ENCODE measurements around the gene RPL13. TPM values are rescaled to one million over a fixed set of nuclear protein-coding genes. Genes with fewer than 3 reads are reported as not detected.

RPL13 gene
- total RNA-seq, 1 experiment from 2014 or later, result 2,846 TPM

DNA sequence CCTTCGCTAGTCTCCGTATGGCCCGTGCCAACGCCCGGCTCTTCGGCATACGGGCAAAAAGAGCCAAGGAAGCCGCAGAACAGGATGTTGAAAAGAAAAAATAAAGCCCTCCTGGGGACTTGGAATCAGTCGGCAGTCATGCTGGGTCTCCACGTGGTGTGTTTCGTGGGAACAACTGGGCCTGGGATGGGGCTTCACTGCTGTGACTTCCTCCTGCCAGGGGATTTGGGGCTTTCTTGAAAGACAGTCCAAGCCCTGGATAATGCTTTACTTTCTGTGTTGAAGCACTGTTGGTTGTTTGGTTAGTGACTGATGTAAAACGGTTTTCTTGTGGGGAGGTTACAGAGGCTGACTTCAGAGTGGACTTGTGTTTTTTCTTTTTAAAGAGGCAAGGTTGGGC is 2.5 kb downstream of the RPL13 start:
- Histone ChIP-seq H3K4me3 (ENCODE audit: low read depth, low read length) (no peak overlapping the region), H3K36me3 (ENCODE audit: control insufficient read depth, insufficient read depth, low read length) (peaks cover 20% of the 10 kb centered on the region), H3K9me3 (no peaks in the 10 kb centered on the region), H3K4me1 (peaks cover 40% of the 10 kb centered on the region), H3K27me3 (replicated peaks; ENCODE audit: control insufficient read depth, insufficient read depth, low read length) (no peaks in the 10 kb centered on the region)
- intact Hi-C loops (cut with micrococcal nuclease; ENCODE audit: unreplicated experiment), result no loop called here
- Mint-ChIP-seq H3K4me1 (ENCODE audit: low read depth, unreplicated experiment) (peaks cover 34% of the 10 kb centered on the region), H3K36me3 (ENCODE audit: insufficient read depth, unreplicated experiment) (peaks cover 92% of the 10 kb centered on the region), H3K9me3 (ENCODE audit: unreplicated experiment) (no peaks in the 10 kb centered on the region), H3K27ac (ENCODE audit: unreplicated experiment) (no peak overlapping the region), H3K27me3 (ENCODE audit: insufficient read depth, unreplicated experiment) (no peaks in the 10 kb centered on the region), H3K4me3 (ENCODE audit: unreplicated experiment) (peak overlapping the region; percentile 98)
- no TSS peak for BruUV-seq (replicated peaks)
- ChIA-PET POLR2A (interaction anchor here (0.6 kb wide), 1 partner anchor 56 kb away, joined by 4 read pairs; no protein-coding TSS in a partner anchor), CTCF (no interaction called here)
- no peak for DNase-seq
- TF ChIP-seq, protein P1, sequence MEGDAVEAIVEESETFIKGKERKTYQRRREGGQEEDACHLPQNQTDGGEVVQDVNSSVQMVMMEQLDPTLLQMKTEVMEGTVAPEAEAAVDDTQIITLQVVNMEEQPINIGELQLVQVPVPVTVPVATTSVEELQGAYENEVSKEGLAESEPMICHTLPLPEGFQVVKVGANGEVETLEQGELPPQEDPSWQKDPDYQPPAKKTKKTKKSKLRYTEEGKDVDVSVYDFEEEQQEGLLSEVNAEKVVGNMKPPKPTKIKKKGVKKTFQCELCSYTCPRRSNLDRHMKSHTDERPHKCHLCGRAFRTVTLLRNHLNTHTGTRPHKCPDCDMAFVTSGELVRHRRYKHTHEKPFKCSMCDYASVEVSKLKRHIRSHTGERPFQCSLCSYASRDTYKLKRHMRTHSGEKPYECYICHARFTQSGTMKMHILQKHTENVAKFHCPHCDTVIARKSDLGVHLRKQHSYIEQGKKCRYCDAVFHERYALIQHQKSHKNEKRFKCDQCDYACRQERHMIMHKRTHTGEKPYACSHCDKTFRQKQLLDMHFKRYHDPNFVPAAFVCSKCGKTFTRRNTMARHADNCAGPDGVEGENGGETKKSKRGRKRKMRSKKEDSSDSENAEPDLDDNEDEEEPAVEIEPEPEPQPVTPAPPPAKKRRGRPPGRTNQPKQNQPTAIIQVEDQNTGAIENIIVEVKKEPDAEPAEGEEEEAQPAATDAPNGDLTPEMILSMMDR (IDR thresholded peaks at IDR 0.05; ENCODE audit: insufficient read depth in 1 of 2, low read depth in 1 of 2, low read length in 1 of 2, severe bottlenecking in 1 of 2, unreplicated experiment in 1 of 2), result no peak

DNA sequence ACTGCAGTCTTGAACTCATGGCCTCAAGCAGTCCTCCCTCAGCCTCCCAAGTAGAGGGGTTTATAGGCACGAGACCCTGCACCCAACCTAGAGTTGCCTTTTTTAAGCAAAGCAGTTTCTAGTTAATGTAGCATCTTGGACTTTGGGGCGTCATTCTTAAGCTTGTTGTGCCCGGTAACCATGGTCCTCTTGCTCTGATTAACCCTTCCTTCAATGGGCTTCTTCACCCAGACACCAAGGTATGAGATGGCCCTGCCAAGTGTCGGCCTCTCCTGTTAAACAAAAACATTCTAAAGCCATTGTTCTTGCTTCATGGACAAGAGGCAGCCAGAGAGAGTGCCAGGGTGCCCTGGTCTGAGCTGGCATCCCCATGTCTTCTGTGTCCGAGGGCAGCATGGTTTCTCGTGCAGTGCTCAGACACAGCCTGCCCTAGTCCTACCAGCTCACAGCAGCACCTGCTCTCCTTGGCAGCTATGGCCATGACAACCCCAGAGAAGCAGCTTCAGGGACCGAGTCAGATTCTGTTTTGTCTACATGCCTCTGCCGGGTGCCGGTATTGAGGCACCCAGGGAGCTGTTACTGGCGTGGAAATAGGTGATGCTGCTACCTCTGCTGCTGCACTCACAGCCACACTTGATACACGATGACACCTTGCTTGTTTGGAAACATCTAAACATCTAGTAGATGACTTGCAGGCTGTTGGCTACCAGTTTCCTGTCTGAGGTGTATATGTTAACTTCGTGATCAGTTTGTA is 3.3 kb downstream of the RPL13 start:
- Mint-ChIP-seq H3K9me3 (ENCODE audit: unreplicated experiment) (no peaks in the 10 kb centered on the region), H3K4me1 (ENCODE audit: low read depth, unreplicated experiment) (peaks cover 34% of the 10 kb centered on the region), H3K36me3 (ENCODE audit: insufficient read depth, unreplicated experiment) (peaks cover 97% of the 10 kb centered on the region), H3K27me3 (ENCODE audit: insufficient read depth, unreplicated experiment) (no peaks in the 10 kb centered on the region), H3K4me3 (ENCODE audit: unreplicated experiment) (peak overlapping the region; percentile 48), H3K27ac (ENCODE audit: unreplicated experiment) (peak overlapping the region; percentile 81)
- H3K36me3 ChIP-seq (ENCODE audit: control insufficient read depth, insufficient read depth, low read length), result peaks cover 20% of the 10 kb centered on the region
- no peaks in the 10 kb centered on the region for H3K27me3 ChIP-seq (replicated peaks; ENCODE audit: control insufficient read depth, insufficient read depth, low read length)
- ChIA-PET POLR2A (interaction anchor here (0.5 to 0.6 kb wide), 3 partner anchors 37 to 483 kb away, joined by 3 to 6 read pairs (median 4); no protein-coding TSS in a partner anchor), CTCF (no interaction called here)
- TF ChIP-seq, protein P1 (IDR thresholded peaks at IDR 0.05; ENCODE audit: insufficient read depth in 1 of 2, low read depth in 1 of 2, low read length in 1 of 2, severe bottlenecking in 1 of 2, unreplicated experiment in 1 of 2), result no peak
- H3K9me3 ChIP-seq, result no peaks in the 10 kb centered on the region
- H3K4me1 ChIP-seq, result peaks cover 38% of the 10 kb centered on the region
- DNase-seq, result no peak
- no TSS peak for BruUV-seq (replicated peaks)
- H3K4me3 ChIP-seq (ENCODE audit: low read depth, low read length), result no peak overlapping the region
- intact Hi-C loops (cut with micrococcal nuclease; ENCODE audit: unreplicated experiment), result no loop called here

DNA sequence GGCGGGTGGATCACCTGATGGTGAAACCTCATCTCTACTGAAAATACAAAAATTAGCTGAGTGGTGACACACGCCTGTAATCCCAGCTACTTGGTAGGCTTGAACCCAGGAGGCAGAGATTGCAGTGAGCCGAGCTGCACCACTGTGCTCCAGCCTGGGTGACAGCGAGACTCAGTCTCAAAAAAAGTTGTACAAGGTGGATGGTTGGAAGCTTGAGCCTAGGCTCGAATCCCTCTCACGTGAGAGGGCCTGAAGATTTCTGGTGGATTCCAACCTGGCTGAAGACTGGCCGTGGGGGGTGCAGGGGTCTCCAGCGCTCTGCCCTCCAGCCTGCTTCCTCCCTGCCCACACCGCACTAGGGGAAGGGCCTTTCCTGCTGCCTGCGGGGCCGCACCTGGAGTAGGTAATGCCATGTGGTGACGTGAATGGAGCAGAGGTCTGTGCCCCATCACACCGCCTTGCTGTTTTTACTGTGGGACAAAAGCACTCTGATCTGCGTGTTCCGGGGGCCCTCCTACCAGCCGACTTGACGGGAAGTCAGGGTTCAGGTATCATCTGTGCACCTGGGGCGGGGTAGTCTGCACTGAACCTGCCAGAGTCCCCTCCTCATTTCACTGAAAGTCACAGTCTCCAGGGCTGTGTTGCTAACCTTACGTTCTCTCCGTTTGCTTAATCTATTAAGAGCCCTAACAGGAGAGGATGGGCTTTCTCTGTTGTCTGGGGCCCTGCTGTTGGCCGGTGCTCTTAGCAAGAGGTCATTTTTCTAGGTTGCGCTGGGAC is 4.2 kb downstream of the RPL13 start:
- POLR2A ChIA-PET, result interaction anchor here (0.5 to 0.6 kb wide), 2 partner anchors 36 to 342 kb away, joined by 3 to 6 read pairs; no protein-coding TSS in a partner anchor
- H3K4me3 ChIP-seq (ENCODE audit: low read depth, low read length), result no peak overlapping the region

More for the DNA sequence above, 4.2 kb downstream of the RPL13 start:
- Histone ChIP-seq H3K4me1 (peaks cover 29% of the 10 kb centered on the region), H3K9me3 (no peaks in the 10 kb centered on the region), H3K27me3 (replicated peaks; ENCODE audit: control insufficient read depth, insufficient read depth, low read length) (no peaks in the 10 kb centered on the region), H3K36me3 (ENCODE audit: control insufficient read depth, insufficient read depth, low read length) (peaks cover 20% of the 10 kb centered on the region)
- CTCF ChIA-PET, result no interaction called here
- H3K4me1 Mint-ChIP-seq (ENCODE audit: low read depth, unreplicated experiment), result peaks cover 29% of the 10 kb centered on the region
- peak overlapping the region; percentile 81 for H3K27ac Mint-ChIP-seq (ENCODE audit: unreplicated experiment)
- DNase-seq, result no peak
- TF ChIP-seq, protein P1 (IDR thresholded peaks at IDR 0.05; ENCODE audit: insufficient read depth in 1 of 2, low read depth in 1 of 2, low read length in 1 of 2, severe bottlenecking in 1 of 2, unreplicated experiment in 1 of 2), result no peak
- no TSS peak for BruUV-seq (replicated peaks)
- peak overlapping the region; percentile 48 for H3K4me3 Mint-ChIP-seq (ENCODE audit: unreplicated experiment)
- H3K27me3 Mint-ChIP-seq (ENCODE audit: insufficient read depth, unreplicated experiment), result no peaks in the 10 kb centered on the region
- intact Hi-C loops (cut with micrococcal nuclease; ENCODE audit: unreplicated experiment), result no loop called here
- peaks cover 97% of the 10 kb centered on the region for H3K36me3 Mint-ChIP-seq (ENCODE audit: insufficient read depth, unreplicated experiment)
- H3K9me3 Mint-ChIP-seq (ENCODE audit: unreplicated experiment), result no peaks in the 10 kb centered on the region
